Trophoblast cell (in vitro differentiated cells and primary cell): Measurements from ENCODE around the gene SEMA3C.

Experiments used
- DNase-seq, 2 donors: peaks; one replicate each; pipeline ENCODE4 v3.0.0-alpha.2; 2016
- H2AFZ ChIP-seq: 2 replicates; pipeline ENCODE4 v1.6.1; 2013; ENCODE audit warnings: low read length, moderate library complexity, mild to moderate bottlenecking; ENCODE audit not compliant: insufficient read depth, poor library complexity
- H2AK5ac ChIP-seq: 2 replicates; pipeline ENCODE4 v1.6.1; 2013; ENCODE audit warnings: mild to moderate bottlenecking, low read length
- H2BK120ac ChIP-seq: 2 replicates; pipeline ENCODE4 v1.6.1; 2013; ENCODE audit warnings: low read length, mild to moderate bottlenecking, moderate library complexity; ENCODE audit not compliant: insufficient read depth, poor library complexity
- H2BK12ac ChIP-seq: 2 replicates; pipeline ENCODE4 v1.6.1; 2013; ENCODE audit warnings: mild to moderate bottlenecking, low read length, moderate library complexity
- H2BK5ac ChIP-seq: 2 replicates; pipeline ENCODE4 v1.6.1; 2013; ENCODE audit warnings: low read length, low read depth, moderate library complexity, mild to moderate bottlenecking; ENCODE audit not compliant: poor library complexity
- H3K14ac ChIP-seq: 2 replicates; pipeline ENCODE4 v1.6.1; 2013; ENCODE audit warnings: mild to moderate bottlenecking, low read length
- H3K18ac ChIP-seq: 2 replicates; pipeline ENCODE4 v1.6.1; 2013; ENCODE audit warnings: mild to moderate bottlenecking, low read length
- H3K23ac ChIP-seq: 2 replicates; pipeline ENCODE4 v1.6.1; 2013; ENCODE audit warnings: low read length
- H3K27ac ChIP-seq: 2 replicates; pipeline ENCODE4 v1.5.1; 2013; ENCODE audit warnings: low read depth, mild to moderate bottlenecking, inconsistent platforms, low read length, moderate library complexity
- H3K27me3 ChIP-seq: 2 replicates; pipeline ENCODE4 v1.6.1; 2013; ENCODE audit warnings: inconsistent platforms, mild to moderate bottlenecking, low read length, moderate library complexity; ENCODE audit not compliant: insufficient read depth
- H3K36me3 ChIP-seq, 2 experiments: 1 replicate in 1 of 2; 2 replicates in 1 of 2; pipeline ENCODE4 v1.6.1; 2013; ENCODE audit warnings: low read length in 2 of 2, mild to moderate bottlenecking in 2 of 2, moderate library complexity in 1 of 2; ENCODE audit not compliant: insufficient read depth in 2 of 2, control insufficient read depth in 1 of 2
- H3K4ac ChIP-seq: 2 replicates; pipeline ENCODE4 v1.6.1; 2013; ENCODE audit warnings: low read depth, mild to moderate bottlenecking, low read length, moderate library complexity
- H3K4me1 ChIP-seq, 2 experiments: 1 replicate in 1 of 2; 2 replicates in 1 of 2; pipeline ENCODE4 v1.6.1; 2013; ENCODE audit warnings: low read length in 2 of 2, mild to moderate bottlenecking in 2 of 2, moderate library complexity in 1 of 2; ENCODE audit not compliant: insufficient read depth in 2 of 2, control insufficient read depth in 1 of 2
- H3K4me2 ChIP-seq: 2 replicates; pipeline ENCODE4 v1.6.1; 2013; ENCODE audit warnings: inconsistent platforms, mild to moderate bottlenecking, low read length, moderate library complexity
- H3K4me3 ChIP-seq: 2 replicates; pipeline ENCODE4 v1.5.1; 2013; ENCODE audit warnings: mild to moderate bottlenecking, low read depth, low read length, inconsistent platforms
- H3K79me1 ChIP-seq: one replicate; pipeline ENCODE4 v1.6.1; 2013; ENCODE audit warnings: low read length
- H3K79me2 ChIP-seq: 2 replicates; pipeline ENCODE4 v1.6.1; 2013; ENCODE audit warnings: low read length, mild to moderate bottlenecking; ENCODE audit not compliant: control insufficient read depth, insufficient read depth, poor library complexity
- H3K9ac ChIP-seq: 2 replicates; pipeline ENCODE4 v1.6.1; 2013; ENCODE audit warnings: mild to moderate bottlenecking, low read length
- H3K9me3 ChIP-seq: 2 replicates; pipeline ENCODE4 v1.6.1; 2013; ENCODE audit warnings: low read depth, mild to moderate bottlenecking, control low read depth, inconsistent platforms, low read length; ENCODE audit not compliant: insufficient read depth
- H4K12ac ChIP-seq: 2 replicates; pipeline ENCODE4 v1.6.1; 2013; ENCODE audit warnings: low read depth, mild to moderate bottlenecking, low read length, moderate library complexity
- H4K8ac ChIP-seq: 2 replicates; pipeline ENCODE4 v1.6.1; 2013; ENCODE audit warnings: low read depth, mild to moderate bottlenecking, low read length, moderate library complexity
- H4K91ac ChIP-seq: one replicate; pipeline ENCODE4 v1.6.1; 2013; ENCODE audit warnings: low read depth, mild to moderate bottlenecking, low read length, moderate library complexity
- WGBS: extraction: QIAGEN DNeasy Blood & Tissue Kit; methylation state at CpG from one replicate; pipeline ENCODE4 v1.1.7; 2013; ENCODE audit warnings: missing lambda C conversion rate; ENCODE audit not compliant: insufficient read length, insufficient coverage; ENCODE audit errors: extremely low coverage; 5-methylcytosine and 5-hydroxymethylcytosine counted together

The SEMA3C gene

DNA sequence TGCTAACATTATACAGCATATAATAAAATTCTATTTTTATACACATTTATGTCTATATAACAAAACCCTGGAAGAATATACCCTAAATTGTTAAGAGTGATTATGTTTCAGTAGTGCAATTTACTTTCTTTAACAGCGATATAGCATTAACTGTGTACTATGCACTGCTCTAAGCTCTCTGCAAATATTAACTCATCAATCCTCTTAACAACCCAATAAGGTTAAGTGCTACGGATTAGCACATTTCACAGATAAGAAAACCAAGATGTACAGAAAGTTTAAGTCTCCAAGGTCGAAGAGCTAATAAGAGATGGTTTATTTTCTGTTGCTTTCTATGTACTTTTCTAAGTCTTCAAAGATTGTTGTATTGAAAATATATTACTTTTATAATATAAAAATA lies 95.8 kb downstream of the SEMA3C start:
- H3K27ac ChIP-seq, result no peak overlapping the region

DNA sequence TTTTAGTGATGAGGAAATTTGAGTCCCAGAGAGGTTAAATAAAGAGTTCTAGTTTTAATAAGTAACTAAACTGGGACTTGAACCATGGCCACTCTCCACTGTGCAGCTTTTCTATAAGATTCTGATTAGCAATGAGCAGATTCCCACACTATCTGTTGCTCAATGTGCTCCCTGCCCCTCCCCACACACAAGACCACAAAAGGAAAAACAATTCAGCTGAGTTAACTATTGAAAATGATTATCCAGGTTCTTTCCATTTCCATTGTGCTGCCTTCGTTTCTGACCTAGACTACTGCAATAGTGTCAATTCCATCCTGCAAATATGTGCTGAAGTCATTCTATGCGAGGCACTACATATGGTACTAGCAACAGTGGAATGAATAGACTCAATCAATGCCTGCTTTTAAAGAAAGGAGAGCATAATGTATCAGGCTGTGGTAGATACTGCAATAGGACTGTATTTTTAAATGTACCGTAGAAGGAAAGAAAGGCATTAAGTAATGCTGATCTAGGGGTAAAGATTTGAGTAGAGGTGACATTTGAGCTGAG lies 97.0 kb downstream of the SEMA3C start:
- no peak overlapping the region for H3K23ac ChIP-seq
- no peak overlapping the region for H2AK5ac ChIP-seq
- no peaks in the 10 kb centered on the region for H3K4me1 ChIP-seq
- H3K14ac ChIP-seq, result no peak overlapping the region
- no peak overlapping the region for H2BK5ac ChIP-seq
- no peak overlapping the region for H3K18ac ChIP-seq
- H2AFZ ChIP-seq, result no peak overlapping the region
- H3K79me1 ChIP-seq, result no peaks in the 10 kb centered on the region
- no peak overlapping the region for H4K12ac ChIP-seq
- H3K79me2 ChIP-seq, result no peaks in the 10 kb centered on the region
- WGBS, result no CpG with 5 or more reads among the region's 3 CpGs
- H3K27me3 ChIP-seq, result no peaks in the 10 kb centered on the region
- no peak overlapping the region for H4K91ac ChIP-seq
- H3K4me3 ChIP-seq, result no peak overlapping the region
- no peak overlapping the region for H2BK12ac ChIP-seq
- no peak overlapping the region for H4K8ac ChIP-seq
- no peaks in the 10 kb centered on the region for H3K9me3 ChIP-seq
- no peak overlapping the region for H3K9ac ChIP-seq
- H3K4me2 ChIP-seq, result no peak overlapping the region
- H3K27ac ChIP-seq, result no peak overlapping the region
- DNase-seq, result no peak
- H3K36me3 ChIP-seq, result no peaks in the 10 kb centered on the region
- H2BK120ac ChIP-seq, result no peak overlapping the region
- H3K4ac ChIP-seq, result no peak overlapping the region

More for the DNA sequence above, 95.8 kb downstream of the SEMA3C start:
- H3K18ac ChIP-seq, result no peak overlapping the region
- no peaks in the 10 kb centered on the region for H3K79me2 ChIP-seq
- H2BK120ac ChIP-seq, result no peak overlapping the region
- H4K12ac ChIP-seq, result no peak overlapping the region
- H4K8ac ChIP-seq, result no peak overlapping the region
- H3K9ac ChIP-seq, result no peak overlapping the region
- no peaks in the 10 kb centered on the region for H3K36me3 ChIP-seq
- H3K4me2 ChIP-seq, result no peak overlapping the region
- no peak overlapping the region for H2AFZ ChIP-seq
- no peak for DNase-seq
- H3K14ac ChIP-seq, result no peak overlapping the region
- H3K4me1 ChIP-seq, result no peaks in the 10 kb centered on the region
- WGBS, result no CpG with 5 or more reads among the region's 3 CpGs
- no peak overlapping the region for H2BK5ac ChIP-seq
- H3K27me3 ChIP-seq, result no peaks in the 10 kb centered on the region
- H2BK12ac ChIP-seq, result no peak overlapping the region
- no peak overlapping the region for H3K4ac ChIP-seq
- H4K91ac ChIP-seq, result no peak overlapping the region
- H3K4me3 ChIP-seq, result no peak overlapping the region
- H2AK5ac ChIP-seq, result no peak overlapping the region
- H3K9me3 ChIP-seq, result no peaks in the 10 kb centered on the region
- no peak overlapping the region for H3K23ac ChIP-seq
- no peaks in the 10 kb centered on the region for H3K79me1 ChIP-seq

DNA sequence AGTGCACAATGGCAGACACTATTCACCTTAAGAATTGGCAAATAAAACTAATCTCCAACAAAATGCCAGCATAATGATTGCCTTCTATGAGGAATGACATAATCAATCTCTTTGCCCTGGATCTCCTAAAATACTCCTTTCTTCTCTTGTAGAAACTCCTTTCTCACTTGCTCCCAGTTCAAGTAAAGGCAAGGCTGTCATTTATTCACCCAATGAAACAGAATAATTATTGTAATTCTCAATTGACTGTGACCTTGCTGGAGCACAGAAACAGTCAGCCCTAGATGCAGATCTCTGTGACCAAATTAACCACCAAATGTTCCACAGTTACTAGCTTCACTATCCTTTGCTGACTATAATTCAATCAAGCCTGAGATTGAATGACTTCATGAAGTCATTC lies 99.3 kb downstream of the SEMA3C start:
- Histone ChIP-seq H2BK120ac (no peak overlapping the region), H2AK5ac (no peak overlapping the region), H2AFZ (no peak overlapping the region), H3K23ac (no peak overlapping the region), H3K4me1 (no peaks in the 10 kb centered on the region), H4K91ac (no peak overlapping the region), H3K36me3 (no peaks in the 10 kb centered on the region), H3K14ac (no peak overlapping the region), H3K9ac (no peak overlapping the region), H3K9me3 (no peaks in the 10 kb centered on the region), H3K79me2 (no peaks in the 10 kb centered on the region), H4K8ac (no peak overlapping the region), H3K4me2 (no peak overlapping the region), H2BK12ac (no peak overlapping the region), H2BK5ac (no peak overlapping the region), H3K18ac (no peak overlapping the region), H3K27me3 (no peaks in the 10 kb centered on the region), H3K4ac (no peak overlapping the region), H3K79me1 (no peaks in the 10 kb centered on the region), H3K27ac (no peak overlapping the region), H4K12ac (no peak overlapping the region), H3K4me3 (no peak overlapping the region)
- no peak for DNase-seq

DNA sequence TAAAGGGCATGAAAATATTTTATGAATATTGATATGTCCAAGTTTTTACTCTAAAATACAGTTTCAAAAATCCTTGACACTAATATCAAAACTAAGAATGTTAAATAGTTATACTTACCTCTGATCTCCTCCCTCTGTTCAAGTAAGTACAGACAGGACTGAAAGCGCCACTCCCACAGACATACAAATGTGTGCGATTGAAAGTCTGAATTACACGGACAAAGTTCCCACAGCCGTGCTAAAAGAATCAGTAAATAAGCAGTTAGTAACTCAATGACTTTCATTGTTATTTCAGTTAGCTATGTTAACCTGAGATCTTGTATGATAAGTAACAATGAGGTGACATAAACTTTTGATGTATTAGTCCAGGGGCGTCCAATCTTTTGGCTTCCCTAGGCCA lies 100.7 kb downstream of the SEMA3C start:
- no peak overlapping the region for H3K14ac ChIP-seq
- H3K36me3 ChIP-seq, result peaks cover 0 to 3% of the 10 kb centered on the region in 2 experiments
- H3K23ac ChIP-seq, result no peak overlapping the region
- no peak overlapping the region for H4K8ac ChIP-seq
- H3K4me1 ChIP-seq, result no peaks in the 10 kb centered on the region
- H3K27me3 ChIP-seq, result no peaks in the 10 kb centered on the region
- H3K4me2 ChIP-seq, result no peak overlapping the region
- DNase-seq, result no peak
- no peak overlapping the region for H2BK5ac ChIP-seq
- H3K18ac ChIP-seq, result no peak overlapping the region
- no peak overlapping the region for H3K4ac ChIP-seq
- no peak overlapping the region for H2AFZ ChIP-seq
- WGBS, result no CpG with 5 or more reads among the region's 5 CpGs
- no peaks in the 10 kb centered on the region for H3K79me1 ChIP-seq
- no peak overlapping the region for H4K91ac ChIP-seq
- H3K4me3 ChIP-seq, result no peak overlapping the region
- H3K79me2 ChIP-seq, result no peaks in the 10 kb centered on the region
- H3K9ac ChIP-seq, result no peak overlapping the region
- no peak overlapping the region for H3K27ac ChIP-seq
- no peak overlapping the region for H2AK5ac ChIP-seq
- no peak overlapping the region for H4K12ac ChIP-seq
- H2BK12ac ChIP-seq, result no peak overlapping the region
- no peak overlapping the region for H2BK120ac ChIP-seq
- H3K9me3 ChIP-seq, result no peaks in the 10 kb centered on the region
